K562 (cell line): ENCODE data around the gene ARHGAP4. TPM values are rescaled to one million over a fixed set of nuclear protein-coding genes. Genes with fewer than 3 reads are reported as not detected.

Experiments used
- ATAC-seq: fragments of 200-7000 bp; cut with Tn5 transposase; 3 replicates; pipeline ENCODE4 v1.9.1; 2020; ENCODE audit warnings: moderate library complexity
- BruUV-seq: library from RNA; stranded (reverse); fragments of 400-500 nt; replicated peaks from 2 replicates; lab custom pipeline; 2021; lab: Mats Ljungman, UMichigan
- CTCF ChIA-PET: fragments of 300-600 bp; formaldehyde crosslinking; extraction: SDS; loops from one replicate; lab custom pipeline; 2021; ENCODE audit warnings: low intra/inter-chr PET ratio; lab: Yijun Ruan, JAX
- POLR2A ChIA-PET: fragments of 300-600, 350-650 bp; sonication (Branson Sonifier 250); formaldehyde crosslinking; extraction: SDS; loops from one replicate; lab custom pipeline; 2021; ENCODE audit warnings: antibody characterized with exemption, inconsistent platforms; lab: Yijun Ruan, JAX
- DNase-seq, 4 experiments: peaks; one replicate each; pipeline versions ENCODE4 v3.0.0 to v3.0.0-alpha.2; 2011 to 2018; ENCODE audit warnings: low spot score in 3 of 4, mixed read lengths in 3 of 4; ENCODE audit errors: extremely low read depth in 1 of 4
- FAIRE-seq: peaks from 2 replicates; lab custom pipeline; 2011; peaks lifted over from hg19 to GRCh38; lab: Jason Lieb, UNC
- H2AFZ ChIP-seq: 2 replicates; pipeline ENCODE4 v1.6.0; 2011; ENCODE audit warnings: low read depth, low read length, control low read depth, inconsistent platforms
- H3K27ac ChIP-seq: fragments of 200-600 bp; 3 replicates; pipeline ENCODE4 v1.8.0; 2011; ENCODE audit warnings: low read depth, mild to moderate bottlenecking, control low read depth, inconsistent platforms, low read length, moderate library complexity, mixed read lengths; ENCODE audit errors: extremely low read depth
- H3K27me3 ChIP-seq, 2 experiments: fragments of 300-600 bp in 1 of 2; 2 replicates in 1 of 2; 3 replicates in 1 of 2; pipeline versions ENCODE4 v1.6.0 to v1.8.0; 2011; ENCODE audit warnings: inconsistent platforms in 2 of 2, low read length in 2 of 2, mild to moderate bottlenecking in 1 of 2, mixed read lengths in 1 of 2, moderate library complexity in 1 of 2; ENCODE audit not compliant: control insufficient read depth in 2 of 2, insufficient read depth in 2 of 2
- H3K36me3 ChIP-seq: fragments of 300-600 bp; 3 replicates; pipeline ENCODE4 v1.8.0; 2011; ENCODE audit warnings: mild to moderate bottlenecking, low read length, inconsistent platforms; ENCODE audit not compliant: control insufficient read depth, insufficient read depth
- H3K4me1 ChIP-seq, 2 experiments: fragments of 200-600 bp in 1 of 2; replicated peaks in 1 of 2; 2 replicates in 1 of 2; 3 replicates in 1 of 2; pipeline versions ENCODE4 v1.5.1 to v1.8.0; 2011; ENCODE audit warnings: inconsistent platforms in 2 of 2, low read length in 2 of 2, mild to moderate bottlenecking in 1 of 2, mixed read lengths in 1 of 2, moderate library complexity in 1 of 2; ENCODE audit not compliant: control insufficient read depth in 2 of 2, insufficient read depth in 2 of 2
- H3K4me2 ChIP-seq: 2 replicates; pipeline ENCODE4 v1.6.1; 2011; ENCODE audit warnings: low read length, control low read depth, inconsistent platforms, mixed read lengths; ENCODE audit not compliant: insufficient read depth
- H3K4me3 ChIP-seq: fragments of 200-600 bp; sonication (generic), shearing (Covaris generic); 2 replicates; pipeline ENCODE4 v1.5.1; 2016; ENCODE audit warnings: control low read depth, inconsistent platforms
- H3K79me2 ChIP-seq: fragments of 200-600 bp; 3 replicates; pipeline ENCODE4 v1.8.0; 2011; ENCODE audit warnings: low read length, inconsistent platforms; ENCODE audit not compliant: control insufficient read depth, insufficient read depth
- H3K9ac ChIP-seq, 2 experiments: 2 replicates each; pipeline versions ENCODE4 v1.6.0 to v1.6.1; 2011; ENCODE audit warnings: low read depth in 2 of 2, low read length in 2 of 2, control low read depth in 1 of 2, inconsistent platforms in 1 of 2, mild to moderate bottlenecking in 1 of 2, mixed read lengths in 1 of 2; ENCODE audit not compliant: insufficient read depth in 1 of 2
- H3K9me1 ChIP-seq: one replicate; pipeline ENCODE4 v1.6.0; 2011; ENCODE audit warnings: inconsistent platforms, mild to moderate bottlenecking, low read length, moderate library complexity; ENCODE audit not compliant: control insufficient read depth, insufficient read depth
- H3K9me3 ChIP-seq: replicated peaks from 2 replicates; pipeline ENCODE4 v1.5.1; 2011; ENCODE audit warnings: low read depth, low read length, inconsistent platforms; ENCODE audit not compliant: control insufficient read depth, insufficient read depth
- H4K20me1 ChIP-seq: replicated peaks from 2 replicates; pipeline ENCODE4 v1.6.1; 2011; ENCODE audit warnings: low read length, inconsistent platforms, mixed read lengths; ENCODE audit not compliant: control insufficient read depth, insufficient read depth
- CBFA2T3 ChIP-seq: fragments of 450-650 bp; IDR thresholded peaks from 2 replicates; pipeline ENCODE4 v1.6.1; 2017
- CREBBP ChIP-seq: IDR thresholded peaks from one replicate; pipeline ENCODE4 v1.6.1; 2012; ENCODE audit warnings: low read depth, mild to moderate bottlenecking, control low read depth, inconsistent platforms, low read length
- PCBP2 ChIP-seq: fragments of 200-400 bp; formaldehyde crosslinking; IDR thresholded peaks from 2 replicates; pipeline ENCODE4 v1.6.1; 2018; ENCODE audit warnings: low read length, low read depth, mild to moderate bottlenecking, moderate library complexity; ENCODE audit not compliant: poor library complexity, severe bottlenecking
- PHF20 ChIP-seq: fragments of 450-650 bp; IDR thresholded peaks from 2 replicates; pipeline ENCODE4 v1.6.1; 2018; ENCODE audit not compliant: partially characterized antibody
- RBM25 ChIP-seq: fragments of 200-400 bp; formaldehyde crosslinking; IDR thresholded peaks from 2 replicates; pipeline ENCODE4 v1.6.1; 2018; ENCODE audit warnings: low read length, low read depth, moderate library complexity; ENCODE audit not compliant: severe bottlenecking
- RFX7 ChIP-seq: fragments of 250-450 bp; sonication (Bioruptor Pico); IDR thresholded peaks from 2 replicates; pipeline ENCODE4 v1.5.1; 2021; ENCODE audit warnings: mild to moderate bottlenecking
- ZFX ChIP-seq: sonication (generic); formaldehyde crosslinking; IDR thresholded peaks from 2 replicates; pipeline ENCODE4 v1.8.0; 2022; ENCODE audit warnings: mild to moderate bottlenecking, missing genetic modification reagents, moderate library complexity
- WGBS: fragments of 100-300 bp; shearing (Covaris generic); methylation state at CpG from one replicate; pipeline ENCODE4 v1.1.6; 2016; ENCODE audit warnings: low coverage, mixed read lengths; ENCODE audit not compliant: insufficient coverage; ENCODE audit errors: missing lambda C conversion rate; 5-methylcytosine and 5-hydroxymethylcytosine counted together
- in situ Hi-C: fragments of 300-500 bp; cut with MboI; formaldehyde crosslinking; loops from 4 replicates; pipeline ENCODE4 v1.15.0; 2018; ENCODE audit warnings: inconsistent platforms, mixed read lengths
- intact Hi-C: fragments of 100-400 bp; cut with micrococcal nuclease; formaldehyde crosslinking; loops from 2 replicates; pipeline ENCODE4 v1.14.2; 2022
- polyA plus RNA-seq, 8 experiments: library from polyadenylated mRNA; depleted of rRNA in 4 of 8; stranded (reverse) in 5 of 8; unstranded in 3 of 8; fragments of >200 nt; fragmentation: Nextera tagmentation in 2 of 8; fragmentation: Illumina TruSeq in 1 of 8; extraction: Ambion mirVana in 2 of 8; extraction: Trizol in 1 of 8; gene quantifications; 2 replicates each; pipeline versions ENCODE4 v1.2.1 to v1.2.3, GENCODE V29; 2011 to 2014; ENCODE audit warnings: inconsistent platforms in 1 of 8, missing spikeins in 1 of 8
- total RNA-seq, 7 experiments: library from RNA; depleted of rRNA in 6 of 7; stranded (reverse); fragments of >200 nt in 6 of 7; fragmentation: Illumina TruSeq in 2 of 7; extraction: Trizol in 2 of 7; gene quantifications; 2 replicates each; pipeline versions ENCODE4 v1.2.1 to v1.2.3, GENCODE V29; 2011 to 2021; ENCODE audit warnings: low replicate concordance in 1 of 7
- TF ChIP-seq, protein P1 (sequence below): fragments of 450-650 bp; IDR thresholded peaks from 2 replicates; pipeline ENCODE4 v1.6.1; 2014; ENCODE audit warnings: low read depth, mild to moderate bottlenecking, moderate library complexity, borderline replicate concordance
- TF ChIP-seq, protein P2 (sequence below): sonication (generic); formaldehyde crosslinking; IDR thresholded peaks from 2 replicates; pipeline ENCODE4 v1.8.0; 2022; ENCODE audit warnings: mild to moderate bottlenecking, missing genetic modification reagents
- TF ChIP-seq, protein P3 (sequence below): sonication (generic); formaldehyde crosslinking; IDR thresholded peaks from 2 replicates; pipeline ENCODE4 v1.8.0; 2022; ENCODE audit warnings: missing genetic modification reagents, mild to moderate bottlenecking, borderline replicate concordance
- TF ChIP-seq, protein P4 (sequence below): IDR thresholded peaks from 2 replicates; pipeline ENCODE4 v1.6.1; 2011; ENCODE audit warnings: borderline replicate concordance, low read depth, mild to moderate bottlenecking, moderate library complexity, low read length; ENCODE audit not compliant: insufficient read depth, poor library complexity, severe bottlenecking
- TF ChIP-seq, protein P5 (sequence below): fragments of 450-650 bp; IDR thresholded peaks from 2 replicates; pipeline ENCODE4 v1.6.1; 2016; ENCODE audit warnings: missing biosample characterization, missing genetic modification characterization

ARHGAP4 gene
- total and polyA plus RNA-seq, 9 of the 15 experiments (the other 6 are each of a cell fraction or from before 2014, with no cell fraction given), result 0.30 to 81.8 (median 13.5) TPM

DNA sequence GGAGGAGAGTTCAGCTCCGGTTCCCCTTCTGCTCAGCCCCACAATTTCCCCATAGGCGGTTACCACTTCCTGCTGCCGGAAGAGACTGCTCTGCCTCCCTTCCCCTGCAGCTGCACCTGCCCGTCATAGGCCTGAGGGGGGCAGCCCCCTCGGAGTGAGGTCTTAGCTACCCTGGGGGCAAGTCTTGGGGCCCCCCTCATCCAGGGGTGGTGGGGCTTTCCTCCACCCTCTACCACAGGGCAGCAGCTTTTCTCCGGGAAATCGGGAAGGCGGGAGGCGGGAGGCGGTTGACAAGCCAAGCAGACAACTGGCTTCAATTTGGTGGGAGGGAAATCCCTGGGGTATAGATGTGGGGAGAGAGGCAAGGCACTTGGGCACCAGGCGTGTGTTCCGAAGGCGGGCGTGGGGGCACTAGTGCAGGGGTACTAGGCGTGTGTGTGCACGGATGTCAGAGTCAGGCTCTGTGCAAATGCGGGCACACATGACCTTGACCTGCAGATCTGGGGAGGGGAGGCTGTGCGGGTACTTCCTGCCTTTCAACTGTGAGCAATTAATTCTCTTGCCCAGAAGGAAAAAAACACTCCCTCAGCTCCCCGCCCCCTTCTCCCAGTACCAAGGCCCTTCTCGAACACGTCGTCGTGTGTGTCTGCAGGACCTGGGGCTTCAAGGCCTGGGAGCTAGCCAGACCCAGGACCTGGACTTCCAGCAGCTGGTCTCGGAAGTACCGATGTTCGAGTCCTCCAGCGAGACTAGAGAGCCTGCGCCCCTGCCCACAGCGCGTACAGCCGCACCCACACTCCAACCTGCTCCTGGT, 1.0 kb upstream of the ARHGAP4 start:
- ChIA-PET CTCF (no interaction called here), POLR2A (interaction anchor here (0.6 to 2.3 kb wide), 9 partner anchors 10 to 485 kb away, joined by 3 to 9 read pairs (median 4); partner anchors contain the start of genes IDH3G, RENBP and SSR4)
- H3K9me1 ChIP-seq, result no peaks in the 10 kb centered on the region
- H3K27ac ChIP-seq, result peak overlapping the region; percentile 98
- no peaks in the 10 kb centered on the region for H4K20me1 ChIP-seq
- whole genome bisulfite sequencing, result 11% methylated on average over 19 of the region's 31 CpGs
- H3K79me2 ChIP-seq, result peaks cover 51% of the 10 kb centered on the region
- intact Hi-C loops, result loop anchor here (1.0 to 5.0 kb wide), 2 partner anchors 45 to 160 kb away; partner anchors contain the start of gene TMEM187
- peak overlapping the region; percentile 93 to 96 for H3K9ac ChIP-seq
- BruUV-seq, result no TSS peak
- no peak for FAIRE-seq
- H3K36me3 ChIP-seq, result peaks cover 36% of the 10 kb centered on the region
- H3K9me3 ChIP-seq, result no peaks in the 10 kb centered on the region
- H3K4me3 ChIP-seq, result peak overlapping the region; percentile 58
- peak overlapping the region; percentile 62; the same call in 1 of the 2 replicates for H2AFZ ChIP-seq
- H3K27me3 ChIP-seq, result no peaks in the 10 kb centered on the region
- peak overlapping the region; percentile 97 for H3K4me2 ChIP-seq
- peak in 3 of 4 experiments; percentile 31 to 78 (median 64) for DNase-seq
- in situ Hi-C loops, result no loop called here
- peaks cover 27 to 67% of the 10 kb centered on the region in 2 experiments; a peak in 4 of 5 replicates for H3K4me1 ChIP-seq
- ATAC-seq, result peak; percentile 26
- no peak for TF ChIP-seq PCBP2
- peak; percentile 42 for TF ChIP-seq CBFA2T3
- TF ChIP-seq, protein P1, sequence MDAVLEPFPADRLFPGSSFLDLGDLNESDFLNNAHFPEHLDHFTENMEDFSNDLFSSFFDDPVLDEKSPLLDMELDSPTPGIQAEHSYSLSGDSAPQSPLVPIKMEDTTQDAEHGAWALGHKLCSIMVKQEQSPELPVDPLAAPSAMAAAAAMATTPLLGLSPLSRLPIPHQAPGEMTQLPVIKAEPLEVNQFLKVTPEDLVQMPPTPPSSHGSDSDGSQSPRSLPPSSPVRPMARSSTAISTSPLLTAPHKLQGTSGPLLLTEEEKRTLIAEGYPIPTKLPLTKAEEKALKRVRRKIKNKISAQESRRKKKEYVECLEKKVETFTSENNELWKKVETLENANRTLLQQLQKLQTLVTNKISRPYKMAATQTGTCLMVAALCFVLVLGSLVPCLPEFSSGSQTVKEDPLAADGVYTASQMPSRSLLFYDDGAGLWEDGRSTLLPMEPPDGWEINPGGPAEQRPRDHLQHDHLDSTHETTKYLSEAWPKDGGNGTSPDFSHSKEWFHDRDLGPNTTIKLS, result no peak
- TF ChIP-seq, protein P2, sequence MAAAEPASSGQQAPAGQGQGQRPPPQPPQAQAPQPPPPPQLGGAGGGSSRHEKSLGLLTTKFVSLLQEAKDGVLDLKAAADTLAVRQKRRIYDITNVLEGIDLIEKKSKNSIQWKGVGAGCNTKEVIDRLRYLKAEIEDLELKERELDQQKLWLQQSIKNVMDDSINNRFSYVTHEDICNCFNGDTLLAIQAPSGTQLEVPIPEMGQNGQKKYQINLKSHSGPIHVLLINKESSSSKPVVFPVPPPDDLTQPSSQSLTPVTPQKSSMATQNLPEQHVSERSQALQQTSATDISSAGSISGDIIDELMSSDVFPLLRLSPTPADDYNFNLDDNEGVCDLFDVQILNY (CRISPR knock-in tag), result no peak
- TF ChIP-seq, protein P3, sequence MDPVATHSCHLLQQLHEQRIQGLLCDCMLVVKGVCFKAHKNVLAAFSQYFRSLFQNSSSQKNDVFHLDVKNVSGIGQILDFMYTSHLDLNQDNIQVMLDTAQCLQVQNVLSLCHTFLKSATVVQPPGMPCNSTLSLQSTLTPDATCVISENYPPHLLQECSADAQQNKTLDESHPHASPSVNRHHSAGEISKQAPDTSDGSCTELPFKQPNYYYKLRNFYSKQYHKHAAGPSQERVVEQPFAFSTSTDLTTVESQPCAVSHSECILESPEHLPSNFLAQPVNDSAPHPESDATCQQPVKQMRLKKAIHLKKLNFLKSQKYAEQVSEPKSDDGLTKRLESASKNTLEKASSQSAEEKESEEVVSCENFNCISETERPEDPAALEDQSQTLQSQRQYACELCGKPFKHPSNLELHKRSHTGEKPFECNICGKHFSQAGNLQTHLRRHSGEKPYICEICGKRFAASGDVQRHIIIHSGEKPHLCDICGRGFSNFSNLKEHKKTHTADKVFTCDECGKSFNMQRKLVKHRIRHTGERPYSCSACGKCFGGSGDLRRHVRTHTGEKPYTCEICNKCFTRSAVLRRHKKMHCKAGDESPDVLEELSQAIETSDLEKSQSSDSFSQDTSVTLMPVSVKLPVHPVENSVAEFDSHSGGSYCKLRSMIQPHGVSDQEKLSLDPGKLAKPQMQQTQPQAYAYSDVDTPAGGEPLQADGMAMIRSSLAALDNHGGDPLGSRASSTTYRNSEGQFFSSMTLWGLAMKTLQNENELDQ (CRISPR knock-in tag), result no peak
- TF ChIP-seq, protein P4, sequence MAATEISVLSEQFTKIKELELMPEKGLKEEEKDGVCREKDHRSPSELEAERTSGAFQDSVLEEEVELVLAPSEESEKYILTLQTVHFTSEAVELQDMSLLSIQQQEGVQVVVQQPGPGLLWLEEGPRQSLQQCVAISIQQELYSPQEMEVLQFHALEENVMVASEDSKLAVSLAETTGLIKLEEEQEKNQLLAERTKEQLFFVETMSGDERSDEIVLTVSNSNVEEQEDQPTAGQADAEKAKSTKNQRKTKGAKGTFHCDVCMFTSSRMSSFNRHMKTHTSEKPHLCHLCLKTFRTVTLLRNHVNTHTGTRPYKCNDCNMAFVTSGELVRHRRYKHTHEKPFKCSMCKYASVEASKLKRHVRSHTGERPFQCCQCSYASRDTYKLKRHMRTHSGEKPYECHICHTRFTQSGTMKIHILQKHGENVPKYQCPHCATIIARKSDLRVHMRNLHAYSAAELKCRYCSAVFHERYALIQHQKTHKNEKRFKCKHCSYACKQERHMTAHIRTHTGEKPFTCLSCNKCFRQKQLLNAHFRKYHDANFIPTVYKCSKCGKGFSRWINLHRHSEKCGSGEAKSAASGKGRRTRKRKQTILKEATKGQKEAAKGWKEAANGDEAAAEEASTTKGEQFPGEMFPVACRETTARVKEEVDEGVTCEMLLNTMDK, result no peak
- TF ChIP-seq PHF20, result no peak
- TF ChIP-seq CREBBP, result no peak
- TF ChIP-seq, protein P5, sequence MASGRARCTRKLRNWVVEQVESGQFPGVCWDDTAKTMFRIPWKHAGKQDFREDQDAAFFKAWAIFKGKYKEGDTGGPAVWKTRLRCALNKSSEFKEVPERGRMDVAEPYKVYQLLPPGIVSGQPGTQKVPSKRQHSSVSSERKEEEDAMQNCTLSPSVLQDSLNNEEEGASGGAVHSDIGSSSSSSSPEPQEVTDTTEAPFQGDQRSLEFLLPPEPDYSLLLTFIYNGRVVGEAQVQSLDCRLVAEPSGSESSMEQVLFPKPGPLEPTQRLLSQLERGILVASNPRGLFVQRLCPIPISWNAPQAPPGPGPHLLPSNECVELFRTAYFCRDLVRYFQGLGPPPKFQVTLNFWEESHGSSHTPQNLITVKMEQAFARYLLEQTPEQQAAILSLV (tag), result no peak
- TF ChIP-seq RFX7 (CRISPR knock-in tag), result no peak
- no peak for TF ChIP-seq RBM25
- no peak for TF ChIP-seq ZFX (CRISPR knock-in tag)
